Measurements from ENCODE around the gene MARCHF10. TPM values are rescaled to one million over a fixed set of nuclear protein-coding genes. Genes with fewer than 3 reads are reported as not detected.

MARCHF10 gene
- total and polyA plus RNA-seq, 9 of the 15 experiments (the other 6 are each of a cell fraction or from before 2014, with no cell fraction given): not detected

- peak; percentile 53 for TF ChIP-seq MGA (IDR thresholded peaks at IDR 0.05)
- 0 out of 2 replicates have a peak, but pooled peaks have one; percentile 13 for TF ChIP-seq RAD51 (IDR thresholded peaks at IDR 0.05; ENCODE audit: borderline replicate concordance, low read depth)
- TF ChIP-seq MNT (conservative IDR thresholded peaks at IDR 0.05): peak; percentile 19 to 40; a peak in 1 of 4 replicates
- peak; percentile 37; the same call in 1 of the 2 replicates for TF ChIP-seq ZNF431 (CRISPR knock-in tag; IDR thresholded peaks at IDR 0.05)
- no peak for TF ChIP-seq HNRNPH1 (optimal IDR thresholded peaks at IDR 0.05; ENCODE audit: low read depth, low read length)
- no peak for TF ChIP-seq MEF2D (tag; conservative IDR thresholded peaks at IDR 0.05; ENCODE audit: low read depth)
Measured at GRCh38 chr17:62724398-62725146, 83.5 kb downstream of the MARCHF10 start (continued).

Data from K562 (cell line).